Chondrocyte (in vitro differentiated cells): ENCODE measurements around the gene RNPEPL1. TPM values are rescaled to one million over a fixed set of nuclear protein-coding genes. Genes with fewer than 3 reads are reported as not detected.
A peak's percentile ranks its signal among the peaks of the same experiment; 100 is the strongest.

Experiments used
- DNase-seq: peaks from one replicate; pipeline ENCODE4 v3.0.0; 2021; ENCODE audit warnings: mixed read lengths, low spot score
- H3K27ac Mint-ChIP-seq: one replicate; pipeline ENCODE4 v1.8.0; 2021; ENCODE audit warnings: mild to moderate bottlenecking, moderate library complexity, mixed read lengths; ENCODE audit not compliant: unreplicated experiment
- H3K27me3 Mint-ChIP-seq: 2 replicates; pipeline ENCODE4 v1.8.0; 2021; ENCODE audit warnings: low read depth, mixed read lengths
- H3K36me3 Mint-ChIP-seq: 2 replicates; pipeline ENCODE4 v1.8.0; 2021; ENCODE audit warnings: low read depth, mixed read lengths
- H3K4me1 Mint-ChIP-seq: 2 replicates; pipeline ENCODE4 v1.8.0; 2021; ENCODE audit warnings: low read depth, mild to moderate bottlenecking, mixed read lengths
- H3K4me3 Mint-ChIP-seq: one replicate; pipeline ENCODE4 v1.8.0; 2021; ENCODE audit warnings: mild to moderate bottlenecking, moderate library complexity, mixed read lengths; ENCODE audit not compliant: unreplicated experiment
- H3K9me3 Mint-ChIP-seq: 2 replicates; pipeline ENCODE4 v1.8.0; 2021; ENCODE audit warnings: low read depth, mixed read lengths
- total RNA-seq: library from RNA; stranded (reverse); gene quantifications from 3 replicates; pipeline ENCODE4 v1.2.1, GENCODE V29; 2021
- TF ChIP-seq, protein P1 (sequence below): fragments of 200-600 bp; sonication (generic); IDR thresholded peaks from 2 replicates; pipeline ENCODE4 v1.5.0; 2021; ENCODE audit warnings: antibody characterized with exemption, mild to moderate bottlenecking, moderate library complexity

The RNPEPL1 gene
- total RNA-seq, 1 donor from 2014 or later, result 61.3 TPM

DNA sequence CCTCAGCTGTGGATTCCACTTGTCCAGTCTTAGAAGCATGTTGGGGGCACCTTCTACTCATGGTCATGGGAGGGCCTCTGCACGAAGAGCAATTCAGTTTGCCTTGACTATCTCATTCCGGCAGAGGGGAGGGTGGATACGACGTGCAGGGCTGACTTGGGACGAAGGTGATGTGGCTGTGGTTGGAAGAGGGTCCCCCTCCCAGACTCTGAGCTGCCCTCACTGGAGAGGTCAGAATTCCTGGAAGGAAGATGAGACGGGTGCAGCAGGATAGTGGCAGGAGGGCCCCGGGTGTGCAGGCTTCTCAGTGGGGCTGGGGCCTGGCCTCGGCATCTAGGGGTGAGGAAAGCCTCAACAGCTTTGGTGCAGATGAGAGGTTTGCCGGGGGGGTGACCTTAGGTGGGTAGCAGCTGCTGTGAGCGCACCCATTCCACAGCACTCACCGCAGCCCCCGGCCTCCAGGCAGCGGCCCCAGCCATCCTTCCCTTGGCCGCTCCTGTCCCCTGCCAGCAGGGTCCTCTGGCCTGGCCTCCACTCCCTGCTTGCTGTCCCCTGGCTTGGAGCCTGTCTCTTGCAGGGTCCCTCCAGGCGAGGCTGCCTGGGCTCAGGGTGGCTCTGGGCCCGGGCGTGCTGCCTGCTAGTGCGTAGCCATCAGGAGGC is 3.2 kb downstream of the RNPEPL1 start:
- TF ChIP-seq, protein P1, sequence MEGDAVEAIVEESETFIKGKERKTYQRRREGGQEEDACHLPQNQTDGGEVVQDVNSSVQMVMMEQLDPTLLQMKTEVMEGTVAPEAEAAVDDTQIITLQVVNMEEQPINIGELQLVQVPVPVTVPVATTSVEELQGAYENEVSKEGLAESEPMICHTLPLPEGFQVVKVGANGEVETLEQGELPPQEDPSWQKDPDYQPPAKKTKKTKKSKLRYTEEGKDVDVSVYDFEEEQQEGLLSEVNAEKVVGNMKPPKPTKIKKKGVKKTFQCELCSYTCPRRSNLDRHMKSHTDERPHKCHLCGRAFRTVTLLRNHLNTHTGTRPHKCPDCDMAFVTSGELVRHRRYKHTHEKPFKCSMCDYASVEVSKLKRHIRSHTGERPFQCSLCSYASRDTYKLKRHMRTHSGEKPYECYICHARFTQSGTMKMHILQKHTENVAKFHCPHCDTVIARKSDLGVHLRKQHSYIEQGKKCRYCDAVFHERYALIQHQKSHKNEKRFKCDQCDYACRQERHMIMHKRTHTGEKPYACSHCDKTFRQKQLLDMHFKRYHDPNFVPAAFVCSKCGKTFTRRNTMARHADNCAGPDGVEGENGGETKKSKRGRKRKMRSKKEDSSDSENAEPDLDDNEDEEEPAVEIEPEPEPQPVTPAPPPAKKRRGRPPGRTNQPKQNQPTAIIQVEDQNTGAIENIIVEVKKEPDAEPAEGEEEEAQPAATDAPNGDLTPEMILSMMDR, result no peak
- DNase-seq, result peak; percentile 81
- Mint-ChIP-seq H3K4me3 (no peak overlapping the region), H3K9me3 (no peaks in the 10 kb centered on the region), H3K27me3 (no peaks in the 10 kb centered on the region), H3K36me3 (no peaks in the 10 kb centered on the region), H3K4me1 (peaks cover 32% of the 10 kb centered on the region), H3K27ac (no peak overlapping the region)

DNA sequence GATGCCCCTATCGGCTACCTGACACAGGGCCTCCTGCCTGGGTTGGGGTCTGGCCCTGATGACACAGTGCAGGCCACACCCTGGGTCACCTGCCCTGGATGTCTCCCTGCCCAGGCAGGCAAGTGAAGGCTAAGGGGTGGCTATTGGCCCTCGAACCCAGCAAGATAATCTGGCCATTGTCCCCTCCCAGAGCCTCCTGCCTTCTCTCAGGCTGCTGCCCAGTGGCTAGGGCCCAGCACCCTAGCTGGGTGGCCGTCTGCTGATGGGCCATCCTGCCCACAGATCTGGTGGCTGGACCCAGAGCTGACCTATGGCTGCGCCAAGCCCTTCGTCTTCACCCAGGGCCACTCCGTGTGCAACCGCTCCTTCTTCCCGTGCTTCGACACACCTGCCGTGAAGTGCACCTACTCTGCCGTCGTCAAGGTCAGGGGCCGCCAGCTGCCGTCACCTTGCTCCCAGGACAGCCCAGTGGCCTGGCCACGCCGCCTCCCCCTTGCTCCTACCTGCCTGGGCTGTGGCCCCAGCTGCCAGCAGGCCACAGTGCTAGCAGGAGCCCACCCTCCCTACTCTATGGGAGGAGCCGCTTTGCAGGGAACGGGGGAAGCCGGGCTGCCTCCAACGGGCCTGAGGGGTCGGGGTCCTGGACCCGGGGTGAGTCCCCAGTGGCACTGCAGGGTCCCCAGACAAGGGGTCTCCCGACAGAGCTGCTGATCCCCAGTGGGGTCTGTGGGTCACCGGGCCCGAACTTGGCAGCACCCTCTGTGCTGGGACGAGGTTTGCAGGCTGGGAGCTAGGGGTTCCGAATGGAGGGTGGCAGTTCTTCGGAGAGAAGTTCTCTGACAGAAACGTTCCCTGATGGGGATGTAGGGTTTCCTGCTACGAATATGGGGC is 4.1 kb downstream of the RNPEPL1 start:
- Mint-ChIP-seq H3K36me3 (peaks cover 1% of the 10 kb centered on the region), H3K27me3 (no peaks in the 10 kb centered on the region), H3K27ac (no peak overlapping the region), H3K9me3 (no peaks in the 10 kb centered on the region), H3K4me1 (peaks cover 25% of the 10 kb centered on the region), H3K4me3 (no peak overlapping the region)
- DNase-seq, result peak; percentile 95
- TF ChIP-seq, protein P1, result no peak

DNA sequence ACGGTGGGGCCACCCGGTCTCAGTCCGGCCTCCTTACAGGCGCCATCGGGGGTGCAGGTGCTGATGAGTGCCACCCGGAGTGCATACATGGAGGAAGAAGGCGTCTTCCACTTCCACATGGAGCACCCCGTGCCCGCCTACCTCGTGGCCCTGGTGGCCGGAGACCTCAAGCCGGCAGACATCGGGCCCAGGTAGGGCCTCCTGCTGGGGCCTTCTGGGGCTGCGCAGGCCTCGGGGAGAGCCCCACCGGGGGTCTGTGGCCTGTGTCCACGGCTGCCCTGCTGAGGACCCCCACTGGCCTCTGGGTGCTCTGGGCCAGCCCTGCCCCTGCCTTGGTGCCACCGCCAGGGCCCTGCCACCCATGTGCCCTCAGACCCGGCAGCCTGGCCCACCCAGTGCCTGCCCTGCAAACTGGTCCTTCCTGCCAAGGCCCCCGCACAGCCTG is 4.8 kb downstream of the RNPEPL1 start:
- H3K4me1 Mint-ChIP-seq, result peaks cover 20% of the 10 kb centered on the region
- no peaks in the 10 kb centered on the region for H3K9me3 Mint-ChIP-seq
- H3K27me3 Mint-ChIP-seq, result no peaks in the 10 kb centered on the region
- TF ChIP-seq, protein P1, result no peak
- no peak overlapping the region for H3K27ac Mint-ChIP-seq
- peak; percentile 84 for DNase-seq
- no peak overlapping the region for H3K4me3 Mint-ChIP-seq
- H3K36me3 Mint-ChIP-seq, result peaks cover 1% of the 10 kb centered on the region

DNA sequence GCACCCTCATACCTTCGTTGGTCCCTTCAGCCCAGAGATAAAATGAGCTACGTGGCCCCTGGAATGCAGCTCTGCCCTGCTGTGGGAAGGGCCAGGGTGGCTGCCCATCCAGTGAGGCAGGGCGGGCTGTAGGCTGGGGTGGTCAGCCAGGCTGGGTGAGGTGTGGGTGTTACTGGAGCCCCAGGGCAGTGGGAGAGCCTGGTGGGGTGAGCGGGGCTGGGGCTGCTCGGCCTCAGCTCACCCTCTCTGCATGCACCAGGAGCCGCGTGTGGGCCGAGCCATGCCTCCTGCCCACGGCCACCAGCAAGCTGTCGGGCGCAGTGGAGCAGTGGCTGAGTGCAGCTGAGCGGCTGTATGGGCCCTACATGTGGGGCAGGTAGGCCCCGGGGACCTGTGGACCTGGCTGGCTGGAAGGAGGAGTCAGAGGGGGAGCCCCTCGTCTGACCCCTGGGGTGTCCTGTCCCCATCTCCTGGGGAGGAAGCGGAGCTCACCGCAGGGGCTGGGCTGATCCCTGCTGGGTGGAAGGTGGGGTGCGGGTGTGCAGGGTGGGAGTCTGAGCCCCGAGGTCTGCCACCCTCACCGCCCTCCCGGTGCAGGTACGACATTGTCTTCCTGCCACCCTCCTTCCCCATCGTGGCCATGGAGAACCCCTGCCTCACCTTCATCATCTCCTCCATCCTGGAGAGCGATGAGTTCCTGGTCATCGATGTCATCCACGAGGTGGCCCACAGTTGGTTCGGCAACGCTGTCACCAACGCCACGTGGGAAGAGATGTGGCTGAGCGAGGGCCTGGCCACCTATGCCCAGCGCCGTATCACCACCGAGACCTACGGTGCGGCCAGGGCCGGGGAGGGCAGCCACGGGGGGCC is 5.5 kb downstream of the RNPEPL1 start:
- Mint-ChIP-seq H3K4me3 (no peak overlapping the region), H3K9me3 (no peaks in the 10 kb centered on the region), H3K27me3 (no peaks in the 10 kb centered on the region), H3K4me1 (peaks cover 20% of the 10 kb centered on the region), H3K27ac (no peak overlapping the region), H3K36me3 (peaks cover 3% of the 10 kb centered on the region)
- TF ChIP-seq, protein P1, result no peak
- peak; percentile 85 for DNase-seq
